ENCODE data around the gene AAK1. TPM values are rescaled to one million over a fixed set of nuclear protein-coding genes. Genes with fewer than 3 reads are reported as not detected.
"Not testable (repeated sequence)": the region's sequence is repeated elsewhere in the genome, so short reads cannot be mapped to it uniquely, and the experiment has no call there.

The AAK1 gene
- total RNA-seq: 76.2 TPM
- long read RNA-seq, partial matches to known transcripts: 0 of 9 reads
- long read RNA-seq, other reads (novel, unspliced or antisense): 6 of 9 reads

DNA sequence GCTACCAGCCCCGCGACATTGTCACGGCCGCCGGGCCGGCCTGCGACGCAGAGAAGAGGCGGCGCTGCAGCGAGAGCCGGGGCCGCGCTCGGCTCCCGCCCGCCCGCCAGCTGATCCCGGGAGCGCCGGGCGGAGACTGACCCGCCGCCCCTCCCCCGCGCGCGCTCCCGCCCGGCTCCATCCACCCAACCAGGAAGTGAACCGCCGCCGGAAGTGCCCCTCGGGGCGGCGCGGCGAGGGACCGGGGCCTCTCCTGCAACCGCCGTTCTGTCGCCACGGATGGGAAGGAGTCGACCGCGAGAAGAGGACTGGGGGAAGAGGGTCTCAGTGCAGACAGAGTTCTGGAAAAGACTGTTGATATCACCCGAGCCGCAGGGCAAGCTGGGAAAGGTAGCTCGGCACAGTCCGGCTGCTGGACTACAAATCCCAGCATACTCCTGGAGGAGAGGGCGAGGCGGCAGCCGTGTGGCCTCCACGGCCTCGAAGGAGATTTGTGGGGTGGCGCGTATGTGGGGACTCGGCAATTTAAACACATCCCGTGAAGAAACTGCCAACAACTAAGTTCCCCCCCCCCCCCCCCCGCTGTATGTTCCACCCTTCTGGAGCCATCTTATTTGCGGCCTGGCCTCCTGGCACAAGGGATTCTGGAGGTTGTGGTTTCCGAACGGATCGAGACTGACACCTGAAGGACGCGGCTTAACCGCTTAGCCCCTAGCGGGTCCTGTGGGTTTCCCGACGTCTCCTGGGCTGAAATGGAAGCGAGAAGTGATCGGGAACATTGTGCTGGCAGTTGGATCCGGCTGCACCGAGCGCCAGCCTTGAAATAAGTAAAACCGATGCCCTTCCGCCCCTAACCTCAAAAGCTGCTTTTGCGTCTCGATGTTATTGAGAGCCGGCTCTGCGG is at the start of gene AAK1:
AAK1 (minus strand) TSS at position 138 of the 904 bp plus-strand sequence. CDS start 699 bp downstream, outside the sequence.
- intact Hi-C loops (cut with DNase I): loop anchor here (2.0 to 10.0 kb wide), 4 partner anchors 31 to 259 kb away; partner anchors contain the start of gene GFPT1
- ATAC-seq: peak; percentile 95
- DNase-seq (ENCODE audit: missing footprints): peak; percentile 96

DNA sequence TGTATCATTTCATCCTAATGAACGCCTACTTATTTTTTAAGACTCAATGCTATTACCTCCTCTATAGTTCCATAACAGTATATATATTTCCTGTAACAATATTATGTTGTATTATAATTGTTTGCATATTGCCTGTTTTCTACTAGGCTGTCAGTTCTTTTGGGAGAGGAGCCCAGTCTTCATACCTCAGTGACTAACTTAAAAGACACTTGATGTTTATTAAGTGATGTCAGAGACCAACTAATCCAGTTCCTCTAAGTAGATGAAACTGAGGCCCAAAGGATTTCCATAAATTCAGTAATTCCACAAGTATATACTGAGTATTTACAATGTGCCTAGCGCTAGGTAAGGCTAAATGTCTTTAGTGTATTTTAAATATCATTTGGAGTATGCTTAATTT is 48.9 kb upstream of the AAK1 start:
- intact Hi-C loops (cut with DNase I): no loop called here
- no peak for DNase-seq (ENCODE audit: missing footprints)
- ATAC-seq: no peak

DNA sequence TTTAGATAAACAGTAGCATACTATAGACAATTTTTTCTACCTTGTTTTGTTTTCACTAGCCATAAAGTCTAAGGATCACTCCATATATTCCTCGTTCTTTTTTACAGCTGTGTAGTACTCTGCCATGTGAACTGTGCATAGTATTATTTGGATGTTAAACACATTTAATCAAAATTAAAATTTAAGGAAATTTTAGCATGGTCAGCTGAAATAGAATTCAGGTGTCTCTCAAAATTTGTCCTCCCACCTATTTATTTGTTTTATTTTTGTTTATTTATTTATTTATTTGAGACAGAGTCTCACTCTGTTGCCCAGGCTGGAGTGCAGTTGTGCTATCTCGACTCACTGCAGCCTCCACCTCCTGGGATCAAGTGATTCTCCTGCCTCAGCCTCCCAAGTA is 46.4 kb upstream of the AAK1 start:
- ATAC-seq: no peak
- no peak for DNase-seq (ENCODE audit: missing footprints)

DNA sequence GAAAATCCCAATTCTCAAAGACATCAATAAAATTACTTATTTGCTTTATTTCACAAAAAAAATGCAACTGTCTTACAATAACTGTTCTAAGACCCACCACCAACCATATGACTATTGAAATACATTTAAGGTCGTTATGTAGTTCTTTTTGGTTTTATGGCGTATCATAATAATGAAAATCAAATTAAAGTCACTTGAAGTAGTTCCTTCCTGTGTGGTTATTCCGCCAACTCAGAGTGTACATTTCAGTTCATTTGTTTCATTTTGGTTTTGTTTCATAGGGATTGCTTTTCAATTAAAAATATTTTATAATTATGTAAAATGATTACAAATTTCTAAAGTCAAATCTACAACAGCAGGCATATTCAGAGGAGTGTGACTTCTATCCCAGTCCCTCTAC is 45.9 kb upstream of the AAK1 start:
- intact Hi-C loops (cut with DNase I): no loop called here
- ATAC-seq: no peak

More for the DNA sequence above, 46.4 kb upstream of the AAK1 start:
- intact Hi-C loops (cut with DNase I): no loop called here

DNA sequence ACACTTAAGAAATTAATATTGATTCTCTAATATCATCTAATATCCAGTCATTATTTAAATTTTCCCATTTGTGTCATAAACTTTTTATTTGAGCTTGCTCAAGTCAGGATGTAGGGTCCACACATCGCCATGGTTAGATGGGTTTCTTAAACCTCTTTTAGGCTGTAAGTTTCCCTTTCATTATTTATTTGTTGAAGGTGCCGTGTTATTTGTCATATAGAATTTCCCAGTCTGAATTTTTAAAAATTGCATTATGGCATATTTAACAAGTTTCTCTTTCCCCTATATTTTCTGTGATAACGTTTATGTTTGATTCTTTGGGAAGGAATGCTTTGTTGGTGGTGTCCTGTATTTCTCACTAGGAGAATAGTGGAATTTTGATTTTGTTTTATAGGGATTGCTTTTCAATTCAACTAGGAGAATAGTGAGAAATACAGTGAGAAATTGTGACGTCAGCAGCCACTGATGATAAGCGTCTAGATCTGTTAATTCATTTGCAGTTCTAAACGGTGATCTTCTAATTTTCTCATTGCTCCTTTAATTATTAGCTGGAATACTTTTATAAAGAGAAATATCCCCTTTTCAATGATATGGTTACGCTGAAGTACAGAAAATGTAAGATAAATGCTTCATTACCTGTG is 44.6 kb upstream of the AAK1 start:
- no peak for ATAC-seq
- intact Hi-C loops (cut with DNase I): no loop called here
- DNase-seq (ENCODE audit: missing footprints): no peak

More for the DNA sequence above, 45.9 kb upstream of the AAK1 start:
- no peak for DNase-seq (ENCODE audit: missing footprints)

DNA sequence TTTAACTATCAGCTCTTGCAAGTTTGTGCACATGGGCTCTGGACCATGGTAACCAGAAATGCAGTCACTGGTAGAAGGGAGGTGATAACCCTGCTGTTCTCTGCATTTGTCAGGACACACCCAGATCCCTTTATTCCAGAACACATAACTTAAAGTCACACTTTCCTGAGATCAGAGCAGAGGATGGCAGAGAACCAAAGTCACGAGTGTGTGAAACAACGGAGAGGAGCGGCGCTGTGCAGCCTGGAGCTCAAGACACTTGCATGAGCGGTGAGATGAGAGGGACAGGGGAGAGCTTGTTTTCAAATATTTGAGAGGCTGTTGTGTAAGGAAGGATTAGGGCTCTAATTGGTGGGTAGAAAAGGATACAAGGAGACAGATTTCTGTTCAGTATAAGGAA is 43.3 kb upstream of the AAK1 start:
- DNase-seq (ENCODE audit: missing footprints) (no peak), ATAC-seq (peak; percentile 28)
- intact Hi-C loops (cut with DNase I): no loop called here

DNA sequence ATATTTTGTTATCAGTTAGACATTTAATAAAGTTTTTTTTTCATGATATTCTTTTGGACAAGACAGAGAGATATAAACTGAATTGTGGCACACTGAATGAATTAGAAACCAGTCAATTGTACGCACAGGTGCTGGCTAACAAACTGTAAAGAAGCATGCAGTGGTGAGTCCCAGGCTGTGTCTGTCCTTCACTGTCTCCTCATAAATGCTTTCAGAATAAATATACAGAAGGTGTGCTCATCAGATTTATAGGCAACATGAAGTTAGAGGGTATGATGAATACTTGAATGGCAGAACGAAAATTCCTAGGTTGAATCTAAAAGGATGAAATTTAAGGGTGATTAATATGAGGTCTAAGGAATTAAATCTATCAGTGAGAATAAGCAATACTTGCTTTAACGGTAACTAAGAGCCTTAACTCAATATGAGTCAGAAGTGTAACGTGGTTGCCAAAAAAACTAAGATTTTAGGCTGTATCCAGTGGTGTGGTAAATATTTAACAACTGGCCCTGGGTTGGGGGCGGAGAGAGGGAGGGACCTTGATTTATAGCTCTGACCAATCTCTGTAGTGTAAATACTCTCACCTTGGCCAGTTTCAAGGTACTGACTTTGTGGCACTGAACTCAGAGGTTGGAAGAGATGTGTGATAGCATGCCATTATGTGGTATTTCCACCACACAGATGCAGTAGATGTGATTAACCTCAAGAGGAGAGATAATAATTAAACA is 41.9 kb upstream of the AAK1 start:
- intact Hi-C loops (cut with DNase I): no loop called here
- ATAC-seq (no peak), DNase-seq (ENCODE audit: missing footprints) (no peak)

DNA sequence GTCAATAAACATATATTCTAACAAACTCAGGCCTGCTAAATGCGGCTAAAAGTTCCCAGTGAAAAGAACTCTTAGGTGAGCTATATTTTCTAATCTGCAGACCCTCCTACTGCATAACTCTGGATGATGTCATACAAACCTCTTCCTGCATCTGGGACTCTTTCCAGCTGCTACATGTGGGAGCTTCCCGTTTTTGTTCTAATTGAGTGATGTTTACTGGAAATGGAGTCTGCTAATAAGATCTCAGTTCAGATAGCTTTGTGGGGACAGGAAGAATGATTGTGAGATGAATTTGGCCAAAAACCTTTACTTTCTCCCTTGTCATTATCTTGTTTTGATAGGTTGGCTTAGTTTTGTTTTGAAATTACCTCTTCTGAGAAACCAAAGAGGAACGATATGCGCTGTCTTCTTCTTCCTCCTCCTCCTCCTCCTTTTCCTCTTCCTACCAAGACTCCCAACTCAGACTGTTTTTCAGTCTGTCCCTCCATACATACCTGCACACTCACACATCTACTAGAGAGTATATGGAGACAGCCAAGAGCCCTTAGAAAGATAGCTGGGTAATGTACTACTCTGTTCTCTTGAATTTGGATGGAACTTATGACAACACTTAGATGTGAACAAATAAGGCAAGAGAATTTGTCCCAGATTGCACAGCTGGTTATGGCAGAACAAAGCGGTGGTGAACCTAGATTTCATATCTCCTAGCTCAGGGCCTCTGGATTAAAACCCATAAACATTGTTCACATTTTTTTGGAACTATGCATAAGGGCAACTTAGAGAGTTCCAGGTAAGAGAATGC is 39.8 kb upstream of the AAK1 start:
- DNase-seq (ENCODE audit: missing footprints) (no peak), ATAC-seq (peak; percentile 62)
- intact Hi-C loops (cut with DNase I): no loop called here

DNA sequence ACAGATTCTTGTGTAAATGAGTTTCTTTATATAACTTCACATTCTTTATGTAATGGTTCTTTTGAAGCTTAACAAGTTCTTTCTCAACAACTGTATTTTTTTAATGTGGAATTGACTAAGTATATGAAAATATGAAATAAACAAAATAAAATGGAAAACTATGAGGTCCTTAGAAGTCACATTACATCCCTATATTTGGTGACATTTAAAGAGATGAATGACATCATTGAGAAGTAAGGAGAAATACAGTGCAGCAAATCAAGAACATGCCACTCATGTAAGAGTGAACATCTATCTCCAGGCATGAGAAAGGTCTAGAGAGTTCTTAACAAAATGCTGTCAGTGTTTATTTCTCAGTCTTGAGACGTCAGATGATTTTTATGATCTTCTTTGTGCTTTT is 39.0 kb upstream of the AAK1 start:
- intact Hi-C loops (cut with DNase I): no loop called here
- ATAC-seq: no peak
- DNase-seq (ENCODE audit: missing footprints): no peak

DNA sequence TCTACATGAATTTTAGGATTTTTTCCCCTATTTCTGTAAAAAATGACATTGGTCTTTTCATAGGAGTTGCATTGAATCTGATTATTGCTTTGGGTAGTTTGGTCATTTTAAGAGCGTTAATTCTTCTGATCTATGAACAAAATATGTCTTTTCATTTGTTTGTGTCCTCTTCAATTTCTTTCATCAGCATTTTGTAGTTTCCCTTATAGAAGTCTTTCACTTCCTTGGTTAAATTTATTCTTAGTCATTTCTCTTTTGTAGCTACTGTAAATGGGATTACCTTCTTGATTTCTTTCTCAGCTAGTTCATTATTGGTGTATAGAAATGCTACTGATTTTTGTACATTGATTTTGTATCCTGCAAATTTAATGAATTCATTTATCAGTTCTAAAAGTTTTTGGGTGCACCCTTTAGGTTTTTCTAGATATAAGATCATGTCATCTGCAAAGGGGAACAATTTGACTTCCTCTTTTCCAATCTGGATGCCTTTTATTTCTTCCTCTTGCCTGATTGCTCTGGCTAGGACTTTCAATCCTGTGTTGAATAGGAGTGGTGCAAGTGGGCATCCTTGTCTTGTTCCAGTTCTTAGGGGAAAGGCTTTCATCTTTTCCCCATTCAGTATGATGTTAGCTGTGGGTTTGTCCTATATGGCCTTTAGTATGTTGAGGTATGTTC is 36.6 kb upstream of the AAK1 start:
- intact Hi-C loops (cut with DNase I): no loop called here
- no peak for ATAC-seq

DNA sequence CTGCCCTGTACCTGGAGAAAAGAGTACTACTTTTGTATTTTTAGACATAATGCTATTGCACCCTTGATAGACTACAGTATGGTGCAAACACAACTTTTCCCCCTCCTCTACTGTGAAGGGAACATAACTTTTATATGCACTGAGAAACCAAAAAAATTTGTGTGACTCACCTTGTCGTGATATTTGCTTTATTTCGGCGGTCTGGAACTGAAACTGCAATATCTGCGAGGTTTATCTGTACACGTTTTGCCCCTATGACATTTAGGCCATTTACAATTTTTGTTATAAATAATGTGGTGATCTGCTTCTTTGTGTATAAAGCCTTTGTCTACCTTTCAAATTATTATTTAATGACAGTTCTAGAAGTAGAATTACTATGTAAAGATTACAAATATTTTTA is 34.4 kb upstream of the AAK1 start:
- intact Hi-C loops (cut with DNase I): no loop called here
- ATAC-seq: no peak

More for the DNA sequence above, 36.6 kb upstream of the AAK1 start:
- DNase-seq (ENCODE audit: missing footprints): no peak

DNA sequence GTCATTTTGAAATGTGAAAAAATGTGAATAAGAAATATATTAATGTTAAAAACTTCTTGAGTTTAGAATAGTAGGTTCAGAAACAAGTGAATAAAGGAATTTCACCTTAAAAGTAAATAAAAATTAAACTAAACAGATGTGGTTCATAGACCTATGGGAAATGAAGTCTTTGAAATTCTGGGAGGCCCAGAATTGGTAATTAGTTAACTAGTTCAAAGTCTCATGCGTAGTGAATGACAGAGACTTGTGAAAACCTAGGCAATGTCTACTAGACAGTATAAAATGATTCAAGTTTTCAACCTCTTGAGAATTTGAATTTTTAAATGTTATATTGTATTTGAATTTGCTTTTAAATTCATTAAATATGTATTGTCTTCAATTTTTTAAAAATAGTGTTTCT is 32.6 kb upstream of the AAK1 start:
- DNase-seq (ENCODE audit: missing footprints) (no peak), ATAC-seq (no peak)
- intact Hi-C loops (cut with DNase I): no loop called here

More for the DNA sequence above, 34.4 kb upstream of the AAK1 start:
- no peak for DNase-seq (ENCODE audit: missing footprints)

DNA sequence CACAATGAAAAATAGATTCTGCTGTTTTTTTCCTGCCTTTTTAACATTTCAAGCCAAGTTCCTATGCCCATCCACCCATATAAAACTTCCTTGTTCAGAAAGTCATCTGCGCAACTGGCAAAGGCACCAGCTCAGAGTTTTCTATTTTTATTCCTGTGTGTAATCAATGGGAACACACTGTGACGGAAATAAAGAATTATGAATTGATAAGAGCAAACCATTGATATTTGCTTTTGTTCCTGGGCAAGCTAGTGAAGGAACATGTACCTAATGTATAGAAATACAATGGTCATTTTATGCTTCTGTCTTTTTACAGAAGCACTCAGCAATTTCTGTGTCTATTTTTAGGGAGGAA is 30.8 kb upstream of the AAK1 start:
- ATAC-seq (peak; percentile 71), DNase-seq (ENCODE audit: missing footprints) (no peak)
- intact Hi-C loops (cut with DNase I): loop anchor here (2.0 kb wide), 1 partner anchor 31 kb away; the partner anchor contains the start of gene AAK1

DNA sequence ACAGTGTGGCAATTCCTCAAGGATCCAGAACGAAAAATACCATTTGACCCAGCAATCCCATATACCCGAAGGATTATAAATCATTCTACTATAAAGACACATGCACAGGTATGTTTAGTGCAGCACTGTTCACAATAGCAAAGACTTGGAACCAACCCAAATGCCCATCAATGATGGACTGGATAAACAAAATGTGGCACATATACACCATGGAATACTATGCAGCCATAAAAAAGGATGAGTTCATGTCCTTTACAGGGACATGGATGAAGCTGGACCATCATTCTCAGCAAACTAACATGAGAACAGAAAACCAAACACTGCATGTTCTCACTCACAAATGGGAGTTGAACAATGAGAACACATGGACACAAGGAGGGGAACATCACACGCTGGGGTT is 29.6 kb upstream of the AAK1 start:
- ATAC-seq; DNase-seq (ENCODE audit: missing footprints); intact Hi-C loops (cut with DNase I): not testable (repeated sequence)

DNA sequence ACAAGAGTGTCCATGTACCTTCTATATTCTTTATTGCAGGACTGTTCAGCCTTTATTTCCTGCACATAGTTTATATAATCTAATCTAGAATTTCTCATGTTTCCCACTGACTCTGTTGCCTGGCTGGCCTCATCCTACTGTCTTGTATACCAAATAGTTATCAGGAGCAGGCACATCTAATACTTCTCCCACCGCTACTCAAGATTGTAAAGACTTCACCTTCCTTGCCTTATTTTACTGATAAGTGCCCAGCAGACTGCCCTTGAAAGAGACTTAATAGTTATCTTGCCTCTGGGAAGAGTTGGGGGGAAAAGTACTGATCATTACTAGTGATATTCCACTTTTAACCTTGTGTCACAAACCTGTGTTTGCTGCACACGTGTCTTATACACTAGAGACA is 26.1 kb upstream of the AAK1 start:
- intact Hi-C loops (cut with DNase I): no loop called here
- no peak for DNase-seq (ENCODE audit: missing footprints)
- no peak for ATAC-seq

DNA sequence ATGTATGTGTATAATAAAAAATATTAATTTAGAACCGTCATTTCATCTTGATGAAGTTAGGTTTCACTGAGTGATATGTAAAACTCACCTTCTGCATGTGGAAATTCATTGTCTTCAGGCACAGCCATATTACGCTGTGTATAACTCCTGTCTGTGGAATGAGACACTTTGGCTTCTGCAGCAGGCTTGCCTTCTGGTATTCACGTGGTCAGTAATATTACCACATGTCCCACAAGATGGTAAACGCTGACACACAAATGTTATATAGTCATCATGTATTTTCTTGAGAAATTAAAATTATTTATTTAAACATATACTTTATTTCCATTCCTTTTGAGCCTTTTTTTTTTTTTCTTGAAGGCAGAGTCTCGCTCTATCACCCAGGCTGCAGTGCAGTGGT is 25.1 kb upstream of the AAK1 start:
- intact Hi-C loops (cut with DNase I): no loop called here
- ATAC-seq (no peak), DNase-seq (ENCODE audit: missing footprints) (no peak)

DNA sequence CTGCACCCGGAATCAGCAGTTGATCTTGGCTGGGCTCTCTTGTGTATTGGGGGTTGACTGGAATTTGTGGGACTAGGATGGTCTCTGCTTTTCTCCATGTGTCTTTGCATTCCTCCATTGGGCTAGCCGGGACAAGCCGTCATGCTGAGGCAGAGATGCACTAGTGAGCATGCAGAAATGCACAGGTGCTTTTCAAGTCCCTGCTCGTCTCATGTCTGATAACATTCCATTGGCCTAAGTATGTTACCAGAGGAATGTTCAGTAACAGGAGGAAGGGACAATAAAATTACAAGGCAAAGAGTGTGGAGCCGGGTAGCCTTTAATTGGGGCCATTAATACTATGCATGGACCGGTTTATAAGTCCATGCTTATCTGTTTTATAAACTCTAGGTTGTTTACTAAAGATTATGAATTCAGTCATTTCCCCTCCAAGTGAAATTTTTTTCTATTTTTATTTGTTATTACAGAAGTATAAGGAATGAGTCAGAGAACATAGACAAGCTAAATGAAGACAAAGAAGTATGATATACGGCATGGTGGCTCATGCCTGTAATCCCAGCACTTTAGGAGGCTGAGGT is 24.4 kb upstream of the AAK1 start:
- intact Hi-C loops (cut with DNase I): no loop called here
- ATAC-seq: no peak
- no peak for DNase-seq (ENCODE audit: missing footprints)

DNA sequence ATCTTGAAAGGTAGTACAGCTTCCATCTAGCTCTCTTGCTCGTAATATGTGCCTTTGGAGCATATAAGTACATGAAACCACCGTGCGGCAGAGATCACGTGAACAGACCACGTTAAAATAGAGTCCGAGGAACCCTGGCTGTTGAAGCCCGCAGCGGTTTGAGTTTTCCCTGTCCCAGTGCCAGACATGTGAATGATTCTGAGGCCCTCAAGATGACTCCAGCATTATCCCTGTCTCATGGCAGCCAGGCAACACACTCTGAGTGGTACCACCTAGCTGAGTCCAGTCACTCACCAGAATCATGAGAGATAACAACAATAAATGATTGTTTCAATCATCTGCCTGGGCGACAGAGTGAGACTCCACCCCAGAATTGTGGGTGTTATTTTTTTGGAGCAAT is 21.6 kb upstream of the AAK1 start:
- intact Hi-C loops (cut with DNase I): no loop called here
- ATAC-seq (peak; percentile 54), DNase-seq (ENCODE audit: missing footprints) (no peak)
